Stimulated activated CD4-positive, alpha-beta T cell treated with anti-CD3 and anti-CD28 coated beads, Interleukin-4, amount 100 ng/mL, for 48 hours (primary cell): Measurements from ENCODE around the gene LAMC3.

Source experiments
- DNase-seq, 2 donors: peaks; one replicate each; pipeline ENCODE4 v3.0.0-alpha.2; 2020; ENCODE audit warnings: low read depth in 2 of 2

Gene LAMC3

GRCh38 chr9:130979591-130980385 lies 29.2 kb upstream of the LAMC3 start:
- DNase-seq, result no peak

DNA sequence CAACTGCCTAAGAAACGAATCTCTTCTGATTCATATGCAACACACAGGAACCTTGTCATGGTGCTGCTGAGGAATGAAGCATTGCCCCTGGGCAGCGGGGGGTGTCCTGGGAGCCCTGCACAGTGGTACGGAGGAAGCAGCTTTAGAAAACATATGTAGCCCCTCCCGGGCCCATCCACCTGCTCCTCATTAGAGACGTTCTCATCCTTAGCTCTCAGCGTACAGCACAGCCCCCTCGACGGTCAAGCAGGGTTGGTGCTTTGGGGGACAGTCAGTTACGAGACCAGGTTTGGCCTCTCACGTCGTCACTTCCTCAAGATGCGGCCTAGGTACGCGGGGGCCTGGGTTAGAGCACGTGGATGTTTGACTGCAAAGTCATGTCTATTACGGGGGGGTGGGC lies 28.4 kb upstream of the LAMC3 start:
- no peak for DNase-seq

- no peak for DNase-seq
These were observed 27.8 kb upstream of the LAMC3 start for GRCh38 chr9:130981002-130981755.

- DNase-seq, result no peak
These were observed 27.2 kb upstream of the LAMC3 start for GRCh38 chr9:130981756-130982137.

DNA sequence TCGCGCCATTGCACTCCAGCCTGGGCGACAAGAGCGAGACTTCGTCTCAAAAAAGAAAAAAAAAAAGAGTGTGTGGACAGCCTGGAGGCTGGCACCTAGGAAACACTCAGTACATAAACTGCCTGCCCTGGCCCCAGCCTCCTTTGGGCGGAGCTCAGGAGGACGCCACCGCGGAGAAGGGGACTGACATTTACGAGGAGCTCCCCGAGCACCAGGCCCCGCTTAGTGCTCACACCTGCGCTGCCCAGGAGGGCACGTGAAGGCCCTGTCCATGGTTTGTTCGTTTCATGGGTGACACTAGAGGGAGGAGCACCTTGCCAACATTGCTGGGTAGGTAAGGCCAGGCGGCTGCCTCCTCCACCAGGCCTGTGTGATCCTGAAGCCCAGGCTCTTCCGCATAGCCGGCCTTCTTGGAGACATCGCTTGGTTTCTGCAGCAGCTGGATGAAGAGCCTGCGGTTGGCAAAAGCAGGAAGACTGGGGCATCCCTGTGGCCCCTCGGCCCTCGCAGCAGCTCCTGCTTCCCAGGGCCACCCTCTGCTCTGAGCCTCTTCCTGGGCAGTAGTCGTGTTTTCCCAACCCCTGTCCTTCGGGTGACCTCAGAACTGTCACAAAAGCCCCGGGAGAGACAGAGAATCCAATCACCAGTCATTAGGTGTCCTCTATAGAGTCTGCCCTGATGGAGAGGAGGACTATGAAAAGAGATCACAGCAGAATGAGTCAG lies 26.2 kb upstream of the LAMC3 start:
- DNase-seq, result no peak

DNA sequence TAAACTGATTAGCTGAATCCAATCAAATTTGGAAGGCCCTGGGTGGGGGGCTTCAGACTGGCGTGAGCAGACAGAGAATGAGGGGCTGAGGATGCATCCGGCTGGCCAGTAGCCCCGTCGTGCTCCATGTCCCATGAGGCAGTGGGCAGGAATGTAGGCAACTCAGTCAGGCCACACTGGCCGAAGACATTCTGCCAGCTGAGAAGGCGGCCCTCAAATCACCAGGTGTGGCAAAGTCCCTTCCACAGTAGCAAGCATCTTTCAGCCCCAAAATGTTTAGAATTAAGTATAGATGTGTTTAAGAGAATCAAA lies 25.7 kb upstream of the LAMC3 start:
- DNase-seq, result no peak

GRCh38 chr9:130983970-130984369 lies 25.0 kb upstream of the LAMC3 start:
- no peak for DNase-seq

DNA sequence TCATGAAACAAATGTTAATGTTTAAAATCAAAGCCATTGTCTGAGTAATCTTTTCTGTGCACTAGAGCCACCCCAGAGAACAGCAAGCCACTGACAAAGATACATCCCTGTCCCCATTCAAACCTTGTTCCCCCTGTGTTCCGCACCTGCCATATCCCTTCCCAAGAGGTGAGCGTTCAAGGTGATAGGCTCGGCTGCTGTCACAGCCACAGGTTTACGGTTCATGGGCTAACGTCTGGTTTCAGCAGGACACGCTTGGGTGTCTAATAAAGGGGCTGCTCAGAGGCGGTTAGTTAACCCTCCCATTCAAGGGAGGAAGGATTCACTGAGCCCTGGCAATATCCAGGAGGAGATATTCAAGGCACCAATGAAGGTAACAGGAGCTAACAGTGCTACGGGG lies 24.5 kb upstream of the LAMC3 start:
- DNase-seq, result no peak

GRCh38 chr9:130985029-130985428 lies 23.9 kb upstream of the LAMC3 start:
- DNase-seq, result no peak

DNA sequence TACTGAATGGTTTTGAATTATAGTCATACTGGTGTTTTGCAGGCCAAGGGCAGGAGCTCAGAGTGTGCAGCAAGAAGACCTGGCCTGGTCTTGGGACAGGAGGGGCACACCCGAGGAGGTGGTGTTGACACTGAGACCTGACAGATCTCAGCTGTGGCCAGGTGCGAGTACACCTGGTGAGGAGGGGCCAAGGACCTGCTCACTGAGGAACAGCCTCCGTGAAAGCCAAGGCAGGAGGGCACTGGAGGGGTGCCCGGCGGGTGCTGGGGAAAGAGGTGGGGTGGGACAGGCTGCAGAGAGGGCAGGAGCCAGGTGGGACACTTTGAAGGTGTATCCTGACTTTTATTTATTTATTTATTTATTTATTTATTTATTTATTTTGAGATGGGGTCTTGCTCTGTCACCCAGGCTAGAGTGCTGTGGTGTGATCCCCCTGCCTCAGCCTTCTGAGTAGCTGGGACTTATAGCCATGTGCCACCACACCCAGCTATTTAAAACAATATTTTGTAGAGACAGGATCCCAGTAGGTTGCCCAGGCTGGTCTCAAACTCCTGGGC lies 23.3 kb upstream of the LAMC3 start:
- DNase-seq, result no peak

DNA sequence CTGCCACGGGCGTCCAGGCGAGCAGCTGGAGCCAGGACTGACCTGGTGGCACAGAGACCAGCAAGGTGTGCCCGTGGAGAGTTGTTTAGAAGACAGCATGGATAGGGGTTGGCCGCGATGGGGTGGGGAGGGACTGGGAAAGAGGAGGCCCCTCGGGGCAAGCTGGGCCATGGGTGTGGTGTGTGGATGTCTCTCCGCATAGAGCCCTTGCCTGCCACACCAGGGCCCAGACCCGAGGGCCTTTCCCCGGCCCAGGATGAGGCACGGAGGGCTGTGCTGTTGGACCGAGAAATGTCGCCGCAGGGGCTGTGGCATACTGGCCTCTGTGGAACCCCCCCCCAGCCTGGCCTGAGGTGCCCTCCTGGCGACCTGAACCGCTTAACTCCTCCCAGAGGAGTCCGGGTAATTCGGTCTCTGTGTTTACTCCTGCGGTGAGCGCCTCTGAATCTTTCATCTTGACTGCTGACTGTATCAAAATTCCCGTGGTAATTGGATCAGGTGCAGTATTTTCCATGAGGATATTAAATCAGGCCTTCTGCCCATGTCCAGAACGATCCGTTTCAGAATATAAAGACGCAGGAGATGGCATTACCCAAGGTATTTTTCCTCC lies 22.5 kb upstream of the LAMC3 start:
- DNase-seq, result no peak

- DNase-seq, result no peak
These were observed 21.9 kb upstream of the LAMC3 start for GRCh38 chr9:130987054-130987453.

DNA sequence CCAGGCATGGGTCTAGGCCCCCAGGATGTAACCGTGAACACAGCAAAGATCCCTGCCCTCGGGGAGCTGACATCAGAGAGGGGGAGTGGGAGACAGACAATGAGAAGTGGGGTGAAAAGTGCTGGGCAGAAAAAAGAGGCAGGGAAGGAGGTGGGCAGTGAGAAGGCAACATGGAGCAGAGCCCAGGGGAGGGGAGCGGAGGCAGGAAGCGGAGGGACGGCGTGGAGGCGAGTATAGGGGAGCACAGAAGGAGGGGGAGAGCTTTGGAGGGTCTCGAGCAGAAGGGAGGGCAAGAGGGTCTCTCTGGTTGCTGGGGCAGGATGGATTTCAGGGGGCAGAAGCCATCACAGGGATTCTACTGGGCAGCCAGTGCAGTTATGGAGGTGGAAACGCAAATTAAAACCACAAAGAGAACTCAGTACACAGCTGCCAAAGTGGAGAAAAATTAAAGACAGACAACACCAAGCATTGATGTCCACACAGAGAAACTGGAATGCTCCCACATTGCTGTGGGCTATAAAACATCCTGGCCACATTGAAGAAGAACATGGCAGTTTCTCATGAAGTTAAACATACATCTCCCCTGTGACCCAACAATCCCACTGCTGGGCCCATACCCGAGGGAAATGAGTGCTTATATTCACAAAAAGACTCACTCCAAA lies 21.1 kb upstream of the LAMC3 start:
- no peak for DNase-seq

GRCh38 chr9:130988400-130988747 lies 20.6 kb upstream of the LAMC3 start:
- no peak for DNase-seq

DNA sequence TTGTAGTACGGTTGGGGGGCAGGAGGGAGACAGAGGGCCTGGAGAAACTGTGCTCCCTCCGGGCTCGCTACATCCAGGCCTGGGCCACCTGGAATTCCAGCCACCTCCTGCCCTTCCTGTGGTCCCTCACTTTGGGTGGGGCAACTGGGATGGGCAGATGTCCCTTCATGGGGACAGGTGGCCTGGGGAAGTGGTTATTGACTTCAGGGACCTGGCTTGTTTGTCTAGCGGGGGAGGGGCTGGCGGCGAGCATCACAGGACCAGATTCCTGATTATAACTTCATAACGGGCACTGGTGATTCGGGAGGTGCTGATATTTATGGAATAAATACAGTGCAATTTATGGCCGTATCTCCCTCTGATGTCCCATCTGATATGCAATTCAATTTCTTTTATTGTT lies 20.1 kb upstream of the LAMC3 start:
- no peak for DNase-seq

DNA sequence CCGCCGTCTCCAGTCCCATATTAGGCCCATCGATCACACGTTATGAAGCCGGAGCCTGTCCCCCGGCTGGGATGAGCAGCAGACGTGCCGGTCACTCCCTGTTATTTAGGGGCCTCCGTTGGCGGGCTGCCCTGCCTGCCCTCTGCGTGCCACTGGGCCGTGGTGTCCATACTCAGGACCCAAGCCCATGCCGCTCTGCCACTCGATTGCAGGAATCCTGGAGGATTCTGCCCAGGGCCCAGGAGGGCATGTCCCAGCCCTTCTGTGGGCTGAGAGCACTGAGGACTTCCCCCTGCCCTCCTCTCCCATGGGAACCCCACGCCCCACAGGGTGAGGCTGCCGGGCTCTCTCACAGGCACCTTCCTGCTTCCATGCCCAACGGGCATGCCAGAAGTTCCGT lies 19.6 kb upstream of the LAMC3 start:
- DNase-seq, result no peak

DNA sequence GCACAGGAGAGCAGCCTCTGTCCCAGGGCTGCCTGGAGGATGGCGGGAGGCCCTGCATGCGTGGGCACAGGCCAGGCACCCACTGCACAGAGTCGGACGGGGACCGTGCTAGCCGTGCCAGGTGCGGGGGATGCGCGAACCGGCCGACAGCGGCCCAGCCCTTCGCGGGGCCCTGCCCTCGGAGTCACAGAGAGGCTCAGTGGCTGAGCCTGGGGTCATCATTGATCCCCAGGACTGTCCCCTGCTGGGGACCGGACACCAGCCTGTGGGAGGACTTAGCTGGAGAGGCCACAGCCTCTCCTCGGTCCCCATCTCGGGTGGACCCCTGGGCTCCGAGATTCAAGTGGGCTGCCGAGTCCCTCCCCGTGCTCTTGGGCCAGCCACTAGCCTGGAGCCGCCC lies 19.1 kb upstream of the LAMC3 start:
- DNase-seq, result no peak

DNA sequence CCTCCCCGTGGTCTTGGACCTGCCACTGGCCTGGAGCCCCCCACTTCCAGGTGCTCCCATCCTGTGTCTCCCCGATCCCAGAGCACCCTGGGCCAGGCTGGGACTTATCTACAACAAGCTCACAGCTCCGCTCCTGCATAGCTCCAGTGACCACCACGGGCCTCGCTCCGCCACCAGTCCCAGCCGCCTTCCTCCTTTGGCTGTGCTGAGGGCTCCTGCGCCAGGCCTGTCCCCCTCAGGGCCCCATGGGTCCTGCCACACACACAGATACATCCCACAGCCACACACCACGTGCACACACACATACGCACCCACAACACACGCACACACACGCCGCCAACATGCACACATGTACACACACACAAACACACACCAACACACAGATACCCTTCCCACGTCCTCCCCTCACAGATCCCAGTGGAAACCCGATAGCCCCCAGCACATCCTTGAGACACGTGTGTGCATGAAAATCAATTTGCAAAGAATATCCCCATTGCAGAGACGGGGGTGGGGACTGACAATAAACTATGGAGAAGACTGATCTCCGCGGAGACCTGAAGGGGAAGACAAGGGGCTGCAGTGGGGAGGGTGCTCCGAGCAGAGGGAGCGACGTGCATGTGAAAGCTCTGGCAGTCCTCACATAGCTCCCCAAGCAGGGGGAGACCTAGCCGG lies 18.5 kb upstream of the LAMC3 start:
- DNase-seq, result no peak

- no peak for DNase-seq
These were observed 17.8 kb upstream of the LAMC3 start for GRCh38 chr9:130990978-130991777.
